HepG2 (cell line): ENCODE data around the gene ARHGAP26. TPM values are rescaled to one million over a fixed set of nuclear protein-coding genes. Genes with fewer than 3 reads are reported as not detected.

Source experiments
- ARID5B ChIP-seq: IDR thresholded peaks from 2 replicates; pipeline ENCODE4 v1.4.0; 2020; ENCODE audit warnings: mild to moderate bottlenecking, missing genetic modification reagents
- ATF1 ChIP-seq: IDR thresholded peaks from 2 replicates; pipeline ENCODE4 v1.6.1; 2016; ENCODE audit warnings: mild to moderate bottlenecking, control low read depth
- ELF3 ChIP-seq: IDR thresholded peaks from 2 replicates; pipeline ENCODE4 v1.6.1; 2016; ENCODE audit warnings: missing genetic modification reagents, missing compliant biosample characterization
- EP300 ChIP-seq, 3 experiments: sonication (generic) in 1 of 3; formaldehyde crosslinking in 1 of 3; IDR thresholded peaks; 2 replicates each; pipeline versions ENCODE4 v1.5.1 to v1.6.1; 2011 to 2020; ENCODE audit warnings: low read depth in 2 of 3, low read length in 2 of 3, borderline replicate concordance in 1 of 3, improper control_type of control experiment in 1 of 3, mild to moderate bottlenecking in 1 of 3, missing genetic modification reagents in 1 of 3, moderate library complexity in 1 of 3
- FOXP1 ChIP-seq, 2 experiments: fragments of 450-650 bp in 1 of 2; IDR thresholded peaks; 2 replicates each; pipeline ENCODE4 v1.6.1; 2017 to 2018; ENCODE audit warnings: antibody characterized with exemption in 1 of 2
- KDM6A ChIP-seq: IDR thresholded peaks from 2 replicates; pipeline ENCODE4 v1.6.1; 2016; ENCODE audit warnings: low read depth
- MLLT10 ChIP-seq: sonication (generic); formaldehyde crosslinking; IDR thresholded peaks from 2 replicates; pipeline ENCODE4 v1.4.0; 2020; ENCODE audit warnings: missing genetic modification reagents
- MXD4 ChIP-seq: IDR thresholded peaks from 2 replicates; pipeline ENCODE4 v1.6.1; 2016; ENCODE audit warnings: mild to moderate bottlenecking, missing biosample characterization, missing genetic modification reagents
- NRL ChIP-seq: sonication (generic); formaldehyde crosslinking; IDR thresholded peaks from 2 replicates; pipeline ENCODE4 v1.5.0; 2020; ENCODE audit warnings: missing genetic modification reagents, mild to moderate bottlenecking, moderate library complexity, borderline replicate concordance
- RCOR2 ChIP-seq: IDR thresholded peaks from 2 replicates; pipeline ENCODE4 v1.6.1; 2016; ENCODE audit warnings: missing biosample characterization, missing genetic modification reagents
- SOX13 ChIP-seq, 3 experiments: fragments of 450-650 bp in 1 of 3; sonication (generic) in 1 of 3; formaldehyde crosslinking in 1 of 3; IDR thresholded peaks in 2 of 3; conservative IDR thresholded peaks in 1 of 3; 2 replicates each; pipeline versions ENCODE4 v1.5.0 to v1.6.1; 2016 to 2020; ENCODE audit warnings: antibody characterized with exemption in 1 of 3, mild to moderate bottlenecking in 1 of 3, missing compliant biosample characterization in 1 of 3, missing genetic modification reagents in 1 of 3, moderate library complexity in 1 of 3
- TEAD3 ChIP-seq: optimal IDR thresholded peaks from 2 replicates; pipeline ENCODE3; 2016; ENCODE audit warnings: borderline replicate concordance
- ZBTB7B ChIP-seq: sonication (generic); formaldehyde crosslinking; IDR thresholded peaks from 2 replicates; pipeline ENCODE4 v1.4.0; 2020; ENCODE audit warnings: missing genetic modification reagents
- ZNF124 ChIP-seq: sonication (generic); formaldehyde crosslinking; IDR thresholded peaks from 2 replicates; pipeline ENCODE4 v1.4.0; 2020; ENCODE audit warnings: missing genetic modification reagents
- ZNF644 ChIP-seq: IDR thresholded peaks from 2 replicates; pipeline ENCODE4 v1.6.1; 2016; ENCODE audit warnings: low read depth
- ZNF720 ChIP-seq: sonication (generic); formaldehyde crosslinking; IDR thresholded peaks from 2 replicates; pipeline ENCODE4 v1.4.0; 2020; ENCODE audit warnings: missing genetic modification reagents
- polyA plus RNA-seq, 8 experiments: library from polyadenylated mRNA; depleted of rRNA in 3 of 8; stranded (reverse) in 7 of 8; unstranded in 1 of 8; fragments of >200 nt; fragmentation: Illumina TruSeq in 4 of 8; extraction: Trizol in 4 of 8; gene quantifications; 2 replicates each; pipeline versions ENCODE4 v1.2.1 to v1.2.3, GENCODE V29; 2011 to 2016; ENCODE audit warnings: low read depth in 4 of 8, missing spikeins in 1 of 8, mixed read lengths in 1 of 8; ENCODE audit not compliant: insufficient read depth in 1 of 8
- total RNA-seq, 5 experiments: library from RNA; depleted of rRNA; stranded (reverse); fragments of >200 nt; fragmentation: Illumina TruSeq; extraction: Trizol; gene quantifications; 2 replicates each; pipeline ENCODE4 v1.2.3, GENCODE V29; 2016; ENCODE audit warnings: low read depth in 1 of 5
- TF ChIP-seq, protein P1 (sequence below), 2 experiments: sonication (generic) in 1 of 2; formaldehyde crosslinking in 1 of 2; IDR thresholded peaks; 2 replicates each; pipeline versions ENCODE4 v1.5.1 to v1.6.1; 2011 to 2020; ENCODE audit warnings: borderline replicate concordance in 1 of 2, low read depth in 1 of 2, low read length in 1 of 2, mild to moderate bottlenecking in 1 of 2, missing genetic modification reagents in 1 of 2, moderate library complexity in 1 of 2
- TF ChIP-seq, protein P2 (sequence below): sonication (generic); formaldehyde crosslinking; IDR thresholded peaks from 2 replicates; pipeline ENCODE4 v1.4.0; 2020; ENCODE audit warnings: mild to moderate bottlenecking, missing genetic modification reagents
- TF ChIP-seq, protein P3 (sequence below), 2 experiments: sonication (generic) in 1 of 2; formaldehyde crosslinking in 1 of 2; IDR thresholded peaks; 2 replicates each; pipeline versions ENCODE4 v1.4.0 to v1.6.1; 2018 to 2020; ENCODE audit warnings: missing genetic modification reagents in 2 of 2, borderline replicate concordance in 1 of 2, low read depth in 1 of 2, mild to moderate bottlenecking in 1 of 2, missing biosample characterization in 1 of 2

The ARHGAP26 gene
- total and polyA plus RNA-seq, 2 of the 13 experiments (the other 11 are each of a cell fraction or from before 2014, with no cell fraction given): 9.6 to 18.2 TPM

GRCh38 chr5:142834504-142834903 is 64.3 kb downstream of the ARHGAP26 start (continued):
- TF ChIP-seq, protein P1, sequence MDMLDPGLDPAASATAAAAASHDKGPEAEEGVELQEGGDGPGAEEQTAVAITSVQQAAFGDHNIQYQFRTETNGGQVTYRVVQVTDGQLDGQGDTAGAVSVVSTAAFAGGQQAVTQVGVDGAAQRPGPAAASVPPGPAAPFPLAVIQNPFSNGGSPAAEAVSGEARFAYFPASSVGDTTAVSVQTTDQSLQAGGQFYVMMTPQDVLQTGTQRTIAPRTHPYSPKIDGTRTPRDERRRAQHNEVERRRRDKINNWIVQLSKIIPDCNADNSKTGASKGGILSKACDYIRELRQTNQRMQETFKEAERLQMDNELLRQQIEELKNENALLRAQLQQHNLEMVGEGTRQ (IDR thresholded peaks at IDR 0.05; ENCODE audit: low read depth, low read length): no peak
- TF ChIP-seq, protein P1 (CRISPR knock-in tag; IDR thresholded peaks at IDR 0.05; ENCODE audit: borderline replicate concordance): no peak
- TF ChIP-seq, protein P2, sequence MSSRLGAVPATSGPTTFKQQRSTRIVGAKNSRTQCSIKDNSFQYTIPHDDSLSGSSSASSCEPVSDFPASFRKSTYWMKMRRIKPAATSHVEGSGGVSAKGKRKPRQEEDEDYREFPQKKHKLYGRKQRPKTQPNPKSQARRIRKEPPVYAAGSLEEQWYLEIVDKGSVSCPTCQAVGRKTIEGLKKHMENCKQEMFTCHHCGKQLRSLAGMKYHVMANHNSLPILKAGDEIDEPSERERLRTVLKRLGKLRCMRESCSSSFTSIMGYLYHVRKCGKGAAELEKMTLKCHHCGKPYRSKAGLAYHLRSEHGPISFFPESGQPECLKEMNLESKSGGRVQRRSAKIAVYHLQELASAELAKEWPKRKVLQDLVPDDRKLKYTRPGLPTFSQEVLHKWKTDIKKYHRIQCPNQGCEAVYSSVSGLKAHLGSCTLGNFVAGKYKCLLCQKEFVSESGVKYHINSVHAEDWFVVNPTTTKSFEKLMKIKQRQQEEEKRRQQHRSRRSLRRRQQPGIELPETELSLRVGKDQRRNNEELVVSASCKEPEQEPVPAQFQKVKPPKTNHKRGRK (CRISPR knock-in tag): no peak
- TF ChIP-seq RCOR2 (CRISPR knock-in tag) (peak; percentile 65; the same call in 1 of the 2 replicates), EP300 (IDR thresholded peaks at IDR 0.05; ENCODE audit: low read depth in 2 of 2, low read length in 2 of 2) (peak in 1 of 2 experiments; percentile 68; a peak in 1 of 4 replicates), EP300 (CRISPR knock-in tag; IDR thresholded peaks at IDR 0.05; ENCODE audit: borderline replicate concordance) (no peak; the same call in 1 of the 2 replicates), ZBTB7B (peak; percentile 49; the same call in 1 of the 2 replicates), FOXP1 (IDR thresholded peaks at IDR 0.05) (no peak), FOXP1 (CRISPR knock-in tag; IDR thresholded peaks at IDR 0.05) (peak; percentile 11; the same call in 1 of the 2 replicates), ZNF720 (CRISPR knock-in tag) (no peak), NRL (CRISPR knock-in tag) (no peak), SOX13 (IDR thresholded peaks at IDR 0.05) (no peak), SOX13 (CRISPR knock-in tag; conservative IDR thresholded peaks at IDR 0.05 in 1 of 2, IDR thresholded peaks at IDR 0.05 in 1 of 2) (peak in 1 of 2 experiments; percentile 65; a peak in 1 of 4 replicates), KDM6A (peak; percentile 74), MXD4 (CRISPR knock-in tag) (peak; percentile 65; the same call in 1 of the 2 replicates), ARID5B (CRISPR knock-in tag) (peak; percentile 45), MLLT10 (no peak), ZNF124 (CRISPR knock-in tag) (0 out of 2 replicates have a peak, but pooled peaks have one; percentile 29), ELF3 (CRISPR knock-in tag) (peak; percentile 23; the same call in 1 of the 2 replicates), TEAD3 (CRISPR knock-in tag) (peak; percentile 58), ZNF644 (CRISPR knock-in tag) (peak; percentile 70; the same call in 1 of the 2 replicates), ATF1 (CRISPR knock-in tag) (0 out of 2 replicates have a peak, but pooled peaks have one; percentile 11)
- TF ChIP-seq, protein P3, sequence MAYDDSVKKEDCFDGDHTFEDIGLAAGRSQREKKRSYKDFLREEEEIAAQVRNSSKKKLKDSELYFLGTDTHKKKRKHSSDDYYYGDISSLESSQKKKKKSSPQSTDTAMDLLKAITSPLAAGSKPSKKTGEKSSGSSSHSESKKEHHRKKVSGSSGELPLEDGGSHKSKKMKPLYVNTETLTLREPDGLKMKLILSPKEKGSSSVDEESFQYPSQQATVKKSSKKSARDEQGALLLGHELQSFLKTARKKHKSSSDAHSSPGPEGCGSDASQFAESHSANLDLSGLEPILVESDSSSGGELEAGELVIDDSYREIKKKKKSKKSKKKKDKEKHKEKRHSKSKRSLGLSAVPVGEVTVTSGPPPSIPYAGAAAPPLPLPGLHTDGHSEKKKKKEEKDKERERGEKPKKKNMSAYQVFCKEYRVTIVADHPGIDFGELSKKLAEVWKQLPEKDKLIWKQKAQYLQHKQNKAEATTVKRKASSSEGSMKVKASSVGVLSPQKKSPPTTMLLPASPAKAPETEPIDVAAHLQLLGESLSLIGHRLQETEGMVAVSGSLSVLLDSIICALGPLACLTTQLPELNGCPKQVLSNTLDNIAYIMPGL (CRISPR knock-in tag; IDR thresholded peaks at IDR 0.05; ENCODE audit: borderline replicate concordance in 1 of 2, low read depth in 1 of 2): peak in 1 of 2 experiments; percentile 32; a peak in 1 of 4 replicates
